GM12891 (cell line): ENCODE data around the gene FCHSD1. TPM values are rescaled to one million over a fixed set of nuclear protein-coding genes. Genes with fewer than 3 reads are reported as not detected.

Experiments used
- DNase-seq: peaks from one replicate; pipeline ENCODE4 v3.0.0; 2011; ENCODE audit warnings: low spot score; ENCODE audit not compliant: insufficient read length
- FAIRE-seq: peaks from 2 replicates; lab custom pipeline; 2011; peaks lifted over from hg19 to GRCh38; lab: Jason Lieb, UNC
- PAX5 ChIP-seq: IDR thresholded peaks from 2 replicates; pipeline ENCODE4 v1.6.1; 2011; ENCODE audit warnings: low read length, moderate library complexity, mild to moderate bottlenecking; ENCODE audit not compliant: insufficient read depth, severe bottlenecking
- POLR2A ChIP-seq: IDR thresholded peaks from 2 replicates; pipeline ENCODE4 v1.6.1; 2011; ENCODE audit warnings: low read depth, low read length, control low read depth
- POLR2AphosphoS5 ChIP-seq: IDR thresholded peaks from 2 replicates; pipeline ENCODE4 v1.6.1; 2011; ENCODE audit warnings: low read depth, low read length, control low read depth
- POU2F2 ChIP-seq: IDR thresholded peaks from 2 replicates; pipeline ENCODE4 v1.6.1; 2011; ENCODE audit warnings: low read depth, mild to moderate bottlenecking, control low read depth, low read length, moderate library complexity
- SPI1 ChIP-seq: IDR thresholded peaks from 2 replicates; pipeline ENCODE4 v1.6.1; 2011; ENCODE audit warnings: low read depth, low read length, control low read depth
- TAF1 ChIP-seq: IDR thresholded peaks from 2 replicates; pipeline ENCODE4 v1.6.1; 2011; ENCODE audit warnings: low read depth, low read length, control low read depth
- polyA plus RNA-seq: library from polyadenylated mRNA; unstranded; fragments of >200 nt; gene quantifications from one replicate; pipeline ENCODE4 v1.2.1, GENCODE V29; 2012; ENCODE audit warnings: low read depth, missing spikeins, inconsistent platforms; ENCODE audit not compliant: missing spikeins

Gene FCHSD1
- polyA plus RNA-seq, result 17.5 TPM

DNA sequence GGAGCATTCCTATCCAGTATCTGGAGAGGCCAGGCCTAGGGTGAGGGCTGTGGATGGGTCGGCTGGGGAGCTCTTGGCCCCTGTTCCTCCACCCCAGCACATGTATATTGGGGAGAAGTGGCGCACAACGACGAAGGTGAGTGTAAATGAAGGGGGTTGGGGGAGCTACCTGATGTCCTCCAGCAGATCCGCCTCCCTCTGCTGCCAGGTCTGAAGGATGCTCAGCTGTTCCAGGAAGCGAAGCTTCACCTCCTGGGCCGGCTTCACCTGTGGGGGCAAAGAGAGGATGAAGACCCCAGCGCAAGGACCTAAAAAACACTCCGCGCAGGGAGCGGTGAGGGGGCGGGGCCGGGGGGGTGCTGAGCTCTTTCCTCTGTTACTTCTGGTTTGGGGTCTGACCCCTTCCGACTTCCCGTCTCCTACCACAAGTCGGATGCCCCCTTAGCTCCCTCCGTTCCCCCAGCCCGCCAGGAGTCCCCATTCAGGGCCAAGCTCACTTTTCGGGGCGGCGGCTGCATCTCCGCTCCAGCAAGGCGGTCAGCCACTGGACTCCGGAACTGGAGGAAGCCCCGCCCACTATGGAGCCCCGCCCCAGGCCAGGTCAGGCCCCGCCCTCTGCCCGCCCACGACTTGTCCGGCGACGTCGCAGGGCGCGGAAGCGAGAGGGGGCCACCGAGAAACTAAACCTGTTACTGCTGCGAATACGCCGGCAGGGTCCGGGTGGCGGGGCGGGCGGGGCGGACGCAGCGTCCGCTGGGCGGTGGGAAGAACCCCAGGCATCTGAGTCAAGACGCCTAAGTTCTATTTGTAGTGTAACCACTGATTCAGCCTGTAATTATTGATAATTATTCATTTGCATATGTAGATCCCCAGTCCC, at the start of gene FCHSD1:
FCHSD1 (minus strand) TSS at position 568 of the 877 bp plus-strand sequence; CDS start at position 518, 50 bp downstream.
- TF ChIP-seq POLR2AphosphoS5 (no peak), TAF1 (no peak), POU2F2 (no peak), SPI1 (no peak), POLR2A (no peak), PAX5 (no peak)
- FAIRE-seq (peak; percentile 94), DNase-seq (peak; percentile 98)

DNA sequence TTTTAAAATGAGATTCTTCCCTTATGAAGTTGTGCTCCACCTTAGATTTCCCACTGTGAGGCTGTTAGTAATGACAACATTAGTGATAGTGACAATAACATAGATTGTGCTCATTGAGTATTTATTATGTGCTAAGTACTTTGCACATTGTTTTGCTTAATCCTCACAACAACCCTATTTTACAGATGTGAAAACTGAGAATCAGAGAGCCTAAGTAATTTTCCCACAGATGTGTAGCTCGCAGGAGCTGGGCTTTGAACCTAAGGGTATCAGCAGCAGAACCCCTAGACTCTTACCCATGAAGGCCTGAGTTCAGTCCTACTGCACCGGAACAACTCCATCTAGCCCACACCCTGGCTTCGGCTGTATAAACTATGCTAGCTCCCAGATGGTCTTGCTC, 46.4 kb upstream of the FCHSD1 start:
- DNase-seq, result no peak
- TF ChIP-seq POLR2A, result no peak
- TF ChIP-seq POU2F2, result no peak
- no peak for TF ChIP-seq PAX5
- no peak for TF ChIP-seq SPI1
- no peak for TF ChIP-seq TAF1
- no peak for TF ChIP-seq POLR2AphosphoS5
- no peak for FAIRE-seq

DNA sequence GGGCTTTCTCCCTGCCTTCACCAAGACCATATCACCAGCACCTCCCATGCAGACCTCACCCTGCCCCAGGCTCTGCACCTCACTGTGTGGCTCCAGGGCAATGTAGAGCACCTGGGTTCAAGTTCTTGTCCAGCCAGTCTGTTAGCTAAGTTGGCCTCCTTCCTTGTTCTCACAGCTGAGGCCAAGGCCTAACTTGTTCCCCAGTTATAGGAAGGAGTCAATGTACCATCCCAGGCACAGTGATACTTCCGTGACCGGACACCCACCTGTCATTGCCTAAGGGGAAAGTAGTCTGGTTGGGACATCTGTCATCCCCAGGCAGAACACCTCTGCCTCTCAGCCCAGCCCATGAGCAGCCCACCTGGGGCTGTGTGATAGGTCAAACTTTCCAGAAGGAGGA, 45.2 kb upstream of the FCHSD1 start:
- no peak for TF ChIP-seq TAF1
- TF ChIP-seq POLR2A, result no peak
- TF ChIP-seq POU2F2, result no peak
- no peak for TF ChIP-seq PAX5
- TF ChIP-seq SPI1, result no peak
- TF ChIP-seq POLR2AphosphoS5, result no peak
- no peak for FAIRE-seq
- DNase-seq, result no peak

DNA sequence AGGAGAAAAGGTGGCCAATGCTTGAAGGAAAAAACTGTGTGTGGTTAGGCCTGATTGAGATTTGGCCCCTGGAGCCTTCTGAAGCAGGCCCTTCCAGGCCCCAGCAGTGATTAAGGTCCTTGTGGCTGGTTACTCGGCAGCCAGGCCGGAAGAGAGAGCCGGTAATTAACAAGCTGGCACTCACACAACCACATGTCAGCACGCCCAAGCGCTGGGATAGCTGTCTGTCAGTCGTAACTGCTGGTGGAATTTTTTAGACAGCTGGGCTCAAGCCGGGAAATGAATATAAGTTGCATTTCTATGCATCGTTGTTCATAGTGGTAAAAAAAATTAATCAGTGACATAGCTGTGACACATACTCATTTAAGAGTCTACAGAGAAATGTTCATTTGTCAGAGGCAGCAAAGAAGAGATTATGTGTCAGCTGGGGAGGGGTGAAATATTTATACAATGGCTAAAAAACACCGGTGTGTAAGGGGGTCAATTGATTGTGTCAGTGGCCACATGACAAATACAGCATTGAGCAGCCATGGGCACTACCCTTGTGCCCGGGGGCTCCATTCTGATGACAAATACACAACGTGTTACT, 44.5 kb upstream of the FCHSD1 start:
- TF ChIP-seq POLR2A (no peak), POU2F2 (no peak), PAX5 (no peak)
- DNase-seq, result no peak
- no peak for FAIRE-seq

DNA sequence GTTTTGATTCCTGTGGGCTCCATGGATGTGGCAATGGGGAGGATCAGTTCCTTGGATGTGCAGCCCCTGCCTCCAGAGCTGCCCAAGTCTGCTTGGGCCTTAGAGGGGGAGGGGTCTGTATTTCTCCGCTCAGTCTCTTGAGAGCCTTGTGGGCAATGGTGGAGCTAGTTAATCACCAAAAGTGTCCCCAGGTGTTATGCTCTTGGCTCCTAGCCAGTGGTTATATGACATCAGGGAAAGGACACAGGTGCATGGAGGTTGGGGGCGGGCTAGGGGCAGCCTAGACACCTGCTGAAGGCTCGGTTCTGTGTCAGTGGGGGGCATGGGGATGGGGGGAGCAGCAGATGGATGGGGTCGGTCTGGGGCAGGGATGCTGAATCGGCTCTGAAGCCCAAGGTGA, 43.3 kb upstream of the FCHSD1 start:
- TF ChIP-seq PAX5 (no peak), POU2F2 (no peak), POLR2A (no peak), SPI1 (no peak), TAF1 (no peak), POLR2AphosphoS5 (no peak)
- DNase-seq (no peak), FAIRE-seq (no peak)

GRCh38 chr5:141692919-141693725, 41.9 kb upstream of the FCHSD1 start:
- no peak for TF ChIP-seq TAF1
- no peak for TF ChIP-seq POLR2AphosphoS5
- FAIRE-seq, result no peak
- DNase-seq, result no peak

DNA sequence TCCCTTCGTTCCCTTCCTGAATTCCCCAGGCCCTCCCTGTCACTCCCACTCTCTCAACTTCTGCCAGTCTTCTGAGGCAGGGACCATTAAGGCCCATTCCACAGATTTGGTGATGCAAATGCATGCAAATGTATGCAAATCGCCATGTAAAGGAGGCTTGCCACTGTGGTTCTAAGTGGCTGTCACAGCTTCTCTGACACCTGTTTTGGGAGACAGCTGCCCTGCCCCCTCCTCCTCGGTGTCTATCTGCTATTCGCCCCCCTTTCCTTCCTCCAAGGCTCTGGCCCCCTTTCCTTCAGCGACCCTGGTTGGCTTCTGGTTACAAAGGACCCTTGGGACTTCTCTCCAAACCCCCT, 41.3 kb upstream of the FCHSD1 start:
- DNase-seq, result no peak
- TF ChIP-seq POU2F2 (peak; percentile 89), PAX5 (no peak)
- no peak for FAIRE-seq

DNA sequence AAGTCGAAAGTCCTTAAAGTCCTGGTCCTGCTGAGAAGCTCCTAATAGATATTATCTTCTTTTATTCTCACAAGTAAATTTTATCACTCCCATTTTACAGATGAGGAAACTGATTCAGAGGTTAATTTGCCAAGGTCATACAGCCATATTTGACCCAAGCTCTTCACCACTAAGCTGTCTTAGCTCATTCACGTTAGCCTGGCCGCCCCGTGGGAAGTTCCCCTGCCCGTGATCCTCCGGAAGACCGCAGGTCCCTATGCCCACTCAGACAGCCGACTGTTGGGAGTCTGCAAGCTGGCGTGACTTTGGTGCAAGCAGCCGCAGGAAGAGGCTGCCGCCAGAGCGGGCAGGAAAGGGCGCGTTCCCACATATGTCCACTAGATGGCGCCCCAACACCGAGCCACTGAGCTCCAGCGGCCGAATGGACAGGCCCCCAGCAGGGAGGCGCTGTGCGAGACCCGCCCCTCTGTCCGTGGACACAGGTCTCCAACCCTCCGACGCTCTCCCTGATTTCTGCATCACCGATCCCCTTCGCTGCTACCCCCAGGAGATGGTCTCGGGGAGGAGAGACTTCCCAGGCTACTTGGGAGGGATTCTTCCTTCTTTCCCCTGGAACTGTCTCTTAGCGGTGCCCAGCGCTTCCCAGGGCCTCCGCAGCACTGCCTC, 40.8 kb upstream of the FCHSD1 start:
- FAIRE-seq (peak; percentile 87), DNase-seq (peak; percentile 89)
- no peak for TF ChIP-seq POU2F2
- TF ChIP-seq SPI1, result no peak
- no peak for TF ChIP-seq POLR2A
- TF ChIP-seq TAF1, result no peak
- TF ChIP-seq PAX5, result no peak
- TF ChIP-seq POLR2AphosphoS5, result no peak

DNA sequence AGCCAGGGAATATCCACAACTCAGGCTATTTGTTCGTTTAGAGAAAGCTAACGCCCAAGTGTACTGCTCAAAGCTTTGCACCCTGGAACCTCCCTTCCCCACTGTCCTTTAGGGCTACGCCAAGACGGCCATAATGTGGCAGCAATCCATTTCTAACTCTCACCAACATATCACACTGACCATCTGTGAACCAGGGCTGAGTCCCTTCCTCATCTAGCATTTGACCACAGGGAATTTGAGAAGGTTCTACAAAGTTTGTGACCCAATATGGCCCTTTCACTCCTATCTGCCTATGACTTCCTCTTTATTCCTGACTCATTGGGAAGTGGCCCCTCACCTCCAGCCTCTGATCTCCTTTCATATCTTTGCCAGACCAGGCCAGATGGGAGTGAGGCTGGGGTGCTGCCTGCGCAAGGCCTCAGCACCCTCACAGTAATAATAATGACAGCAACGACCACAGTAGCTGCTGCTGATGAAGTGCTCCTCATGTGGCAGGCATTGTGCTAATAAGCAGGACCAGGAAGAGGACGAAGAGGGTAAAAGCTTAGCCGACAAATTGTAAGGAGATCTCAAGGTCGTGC, 40.2 kb upstream of the FCHSD1 start:
- no peak for DNase-seq
- no peak for FAIRE-seq
- TF ChIP-seq TAF1 (no peak), PAX5 (no peak), POLR2A (no peak), POLR2AphosphoS5 (no peak), SPI1 (no peak), POU2F2 (no peak)
